ENCODE measurements around the gene PKIG.

- TF ChIP-seq MXI1 (IDR thresholded peaks at IDR 0.05; ENCODE audit: low read depth, low read length), result no peak
- TF ChIP-seq EZH2phosphoT487 (IDR thresholded peaks at IDR 0.05; ENCODE audit: borderline replicate concordance, low read depth), result no peak
- TF ChIP-seq POLR2AphosphoS5 (IDR thresholded peaks at IDR 0.05; ENCODE audit: low read depth, low read length), result no peak
- no peak for TF ChIP-seq EP300 (IDR thresholded peaks at IDR 0.05; ENCODE audit: borderline replicate concordance in 1 of 2, low read depth in 1 of 2, low read length in 1 of 2)
- no peak for TF ChIP-seq CTCF (IDR thresholded peaks at IDR 0.05)
Measured at GRCh38 chr20:44615876-44616603, 33.7 kb downstream of the PKIG start.
